GM12872 (cell line): ENCODE data around the gene DPRX.

Experiments used
- CTCF ChIP-seq: IDR thresholded peaks from 3 replicates; pipeline ENCODE4 v1.5.1; 2011; ENCODE audit warnings: low read depth, mild to moderate bottlenecking, low read length, moderate library complexity; ENCODE audit not compliant: insufficient read depth

The DPRX gene

GRCh38 chr19:53598361-53598760 lies 33.4 kb upstream of the DPRX start:
- TF ChIP-seq CTCF: no peak

- no peak for TF ChIP-seq CTCF
These were observed 31.6 kb upstream of the DPRX start for GRCh38 chr19:53600217-53600616.

GRCh38 chr19:53606031-53606430 lies 25.8 kb upstream of the DPRX start:
- TF ChIP-seq CTCF: no peak

GRCh38 chr19:53608381-53608780 lies 23.4 kb upstream of the DPRX start:
- TF ChIP-seq CTCF: no peak

- TF ChIP-seq CTCF: no peak
These were observed 18.9 kb upstream of the DPRX start for GRCh38 chr19:53612762-53613526.

GRCh38 chr19:53621885-53622740 lies 9.7 kb upstream of the DPRX start:
- no peak for TF ChIP-seq CTCF

- TF ChIP-seq CTCF: no peak
These were observed 6.8 kb upstream of the DPRX start for GRCh38 chr19:53624771-53625545.
